GM23248 (cell line): ENCODE measurements around the gene ELOVL7.

Source experiments
- EZH2 ChIP-seq: fragments of 200-600 bp; sonication (generic); IDR thresholded peaks from 2 replicates; pipeline ENCODE4 v1.6.1; 2018; ENCODE audit warnings: antibody characterized with exemption, mild to moderate bottlenecking; ENCODE audit not compliant: insufficient read depth, poor library complexity, severe bottlenecking
- EZH2phosphoT487 ChIP-seq: fragments of 200-600 bp; sonication (generic); IDR thresholded peaks from 2 replicates; pipeline ENCODE4 v1.6.1; 2018; ENCODE audit warnings: antibody characterized with exemption, moderate library complexity, mild to moderate bottlenecking, low read depth; ENCODE audit not compliant: insufficient read depth

- TF ChIP-seq EZH2 (no peak), EZH2phosphoT487 (no peak)
These were observed 100.4 kb downstream of the ELOVL7 start for GRCh38 chr5:60743511-60744314.
